ENCODE data around the gene NAA60. TPM values are rescaled to one million over a fixed set of nuclear protein-coding genes. Genes with fewer than 3 reads are reported as not detected.

NAA60 gene
- total and polyA plus RNA-seq, 2 of the 13 experiments (the other 11 are each of a cell fraction or from before 2014, with no cell fraction given) = 14.7 to 32.0 TPM

GRCh38 chr16:3458852-3459361 lies 15.4 kb downstream of the NAA60 start (continued):
- TF ChIP-seq NFYB (CRISPR knock-in tag; IDR thresholded peaks at IDR 0.05) (no peak), ZNF281 (CRISPR knock-in tag; IDR thresholded peaks at IDR 0.05; ENCODE audit: borderline replicate concordance) (no peak), MXD3 (CRISPR knock-in tag; IDR thresholded peaks at IDR 0.05) (no peak), ZNF781 (CRISPR knock-in tag; IDR thresholded peaks at IDR 0.05; ENCODE audit: borderline replicate concordance, not compliant biosample characterization) (no peak), SMAD9 (CRISPR knock-in tag; IDR thresholded peaks at IDR 0.05) (no peak), TAF15 (IDR thresholded peaks at IDR 0.05; ENCODE audit: low read depth, low read length, poor library complexity, severe bottlenecking) (no peak), RAD51 (IDR thresholded peaks at IDR 0.05; ENCODE audit: borderline replicate concordance) (peak; percentile 60; the same call in 1 of the 2 replicates), ZNF572 (CRISPR knock-in tag; IDR thresholded peaks at IDR 0.05) (no peak), KDM6A (CRISPR knock-in tag; IDR thresholded peaks at IDR 0.05; ENCODE audit: low read depth) (no peak), ZNF101 (CRISPR knock-in tag; IDR thresholded peaks at IDR 0.05; ENCODE audit: borderline replicate concordance, low read depth) (no peak), TRAFD1 (CRISPR knock-in tag; IDR thresholded peaks at IDR 0.05; ENCODE audit: borderline replicate concordance) (0 out of 2 replicates have a peak, but pooled peaks have one; percentile 6), HIVEP1 (CRISPR knock-in tag; IDR thresholded peaks at IDR 0.05) (no peak), HMGXB3 (CRISPR knock-in tag; IDR thresholded peaks at IDR 0.05; ENCODE audit: borderline replicate concordance) (no peak), ZNF839 (CRISPR knock-in tag; IDR thresholded peaks at IDR 0.05; ENCODE audit: borderline replicate concordance) (no peak), TGIF2 (CRISPR knock-in tag; IDR thresholded peaks at IDR 0.05) (0 out of 2 replicates have a peak, but pooled peaks have one; percentile 65)
- TF ChIP-seq, protein P1, sequence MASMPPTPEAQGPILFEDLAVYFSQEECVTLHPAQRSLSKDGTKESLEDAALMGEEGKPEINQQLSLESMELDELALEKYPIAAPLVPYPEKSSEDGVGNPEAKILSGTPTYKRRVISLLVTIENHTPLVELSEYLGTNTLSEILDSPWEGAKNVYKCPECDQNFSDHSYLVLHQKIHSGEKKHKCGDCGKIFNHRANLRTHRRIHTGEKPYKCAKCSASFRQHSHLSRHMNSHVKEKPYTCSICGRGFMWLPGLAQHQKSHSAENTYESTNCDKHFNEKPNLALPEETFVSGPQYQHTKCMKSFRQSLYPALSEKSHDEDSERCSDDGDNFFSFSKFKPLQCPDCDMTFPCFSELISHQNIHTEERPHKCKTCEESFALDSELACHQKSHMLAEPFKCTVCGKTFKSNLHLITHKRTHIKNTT (CRISPR knock-in tag; IDR thresholded peaks at IDR 0.05) = no peak
- TF ChIP-seq, protein P2, sequence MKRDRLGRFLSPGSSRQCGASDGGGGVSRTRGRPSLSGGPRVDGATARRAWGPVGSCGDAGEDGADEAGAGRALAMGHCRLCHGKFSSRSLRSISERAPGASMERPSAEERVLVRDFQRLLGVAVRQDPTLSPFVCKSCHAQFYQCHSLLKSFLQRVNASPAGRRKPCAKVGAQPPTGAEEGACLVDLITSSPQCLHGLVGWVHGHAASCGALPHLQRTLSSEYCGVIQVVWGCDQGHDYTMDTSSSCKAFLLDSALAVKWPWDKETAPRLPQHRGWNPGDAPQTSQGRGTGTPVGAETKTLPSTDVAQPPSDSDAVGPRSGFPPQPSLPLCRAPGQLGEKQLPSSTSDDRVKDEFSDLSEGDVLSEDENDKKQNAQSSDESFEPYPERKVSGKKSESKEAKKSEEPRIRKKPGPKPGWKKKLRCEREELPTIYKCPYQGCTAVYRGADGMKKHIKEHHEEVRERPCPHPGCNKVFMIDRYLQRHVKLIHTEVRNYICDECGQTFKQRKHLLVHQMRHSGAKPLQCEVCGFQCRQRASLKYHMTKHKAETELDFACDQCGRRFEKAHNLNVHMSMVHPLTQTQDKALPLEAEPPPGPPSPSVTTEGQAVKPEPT (CRISPR knock-in tag; IDR thresholded peaks at IDR 0.05; ENCODE audit: low read depth) = no peak
